HEK293 (cell line): ENCODE results near the gene SART3.

ENCODE experiments used
- CTCF ChIA-PET: fragments of 350-600 bp; formaldehyde crosslinking; extraction: SDS; loops from one replicate; lab custom pipeline; 2021; ENCODE audit warnings: antibody characterized with exemption; lab: Yijun Ruan, JAX
- POLR2A ChIA-PET: fragments of 300-600 bp; formaldehyde crosslinking; extraction: SDS; loops from one replicate; lab custom pipeline; 2020; ENCODE audit warnings: antibody characterized with exemption, inconsistent platforms; lab: Yijun Ruan, JAX
- H3K27ac ChIP-seq: fragments of 200-500 bp; sonication (Bioruptor generic); 2 replicates; pipeline ENCODE4 v1.5.1; 2014; ENCODE audit warnings: low read depth, low read length, control low read depth, inconsistent platforms; ENCODE audit errors: extremely low read depth
- H3K36me3 ChIP-seq, 2 experiments: fragments of 200-500 bp in 1 of 2; sonication (Bioruptor generic) in 1 of 2; 1 replicate in 1 of 2; 2 replicates in 1 of 2; pipeline ENCODE4 v1.5.1; 2014 to 2017; ENCODE audit warnings: inconsistent platforms in 2 of 2, low read length in 2 of 2; ENCODE audit not compliant: control insufficient read depth in 2 of 2, insufficient read depth in 1 of 2
- H3K4me1 ChIP-seq: fragments of 200-500 bp; sonication (Bioruptor generic); 2 replicates; pipeline ENCODE4 v1.5.1; 2014; ENCODE audit warnings: mild to moderate bottlenecking, low read length, inconsistent platforms; ENCODE audit not compliant: control insufficient read depth, insufficient read depth
- H3K4me3 ChIP-seq: 2 replicates; pipeline ENCODE4 v1.5.1; 2011; ENCODE audit warnings: low read depth, mild to moderate bottlenecking, control low read depth, low read length, moderate library complexity
- H3K9me3 ChIP-seq: fragments of 200-500 bp; sonication (Bioruptor generic); 2 replicates; pipeline ENCODE4 v1.5.1; 2014; ENCODE audit warnings: low read depth, low read length, inconsistent platforms; ENCODE audit not compliant: control insufficient read depth, insufficient read depth
- MZF1 ChIP-seq: fragments of 450-650 bp; formaldehyde crosslinking; IDR thresholded peaks from 2 replicates; pipeline ENCODE4 v1.5.1; 2017; ENCODE audit warnings: missing biosample characterization, missing genetic modification characterization, borderline replicate concordance
- PRDM2 ChIP-seq: fragments of 450-650 bp; formaldehyde crosslinking; IDR thresholded peaks from 2 replicates; pipeline ENCODE4 v1.5.1; 2016; ENCODE audit warnings: missing biosample characterization, missing genetic modification characterization, borderline replicate concordance
- RBAK ChIP-seq: fragments of 450-650 bp; formaldehyde crosslinking; IDR thresholded peaks from 2 replicates; pipeline ENCODE4 v1.5.1; 2016; ENCODE audit warnings: missing biosample characterization, missing genetic modification characterization
- REST ChIP-seq: fragments of 450-650 bp; formaldehyde crosslinking; IDR thresholded peaks from 2 replicates; pipeline ENCODE4 v1.5.1; 2016; ENCODE audit warnings: missing biosample characterization, missing genetic modification characterization
- ZBTB7A ChIP-seq: fragments of 450-650 bp; formaldehyde crosslinking; IDR thresholded peaks from 2 replicates; pipeline ENCODE4 v1.5.1; 2016; ENCODE audit warnings: low read depth, missing biosample characterization, missing genetic modification characterization
- ZEB2 ChIP-seq: fragments of 450-650 bp; formaldehyde crosslinking; IDR thresholded peaks from 2 replicates; pipeline ENCODE4 v1.5.1; 2016; ENCODE audit warnings: missing biosample characterization, missing genetic modification characterization
- ZFP3 ChIP-seq: fragments of 450-650 bp; formaldehyde crosslinking; IDR thresholded peaks from 2 replicates; pipeline ENCODE4 v1.5.1; 2016; ENCODE audit warnings: low read depth, missing biosample characterization, missing genetic modification characterization
- ZNF157 ChIP-seq: fragments of 450-650 bp; formaldehyde crosslinking; IDR thresholded peaks from 2 replicates; pipeline ENCODE4 v1.5.1; 2016; ENCODE audit warnings: missing biosample characterization, missing genetic modification characterization
- ZNF18 ChIP-seq: fragments of 450-650 bp; formaldehyde crosslinking; IDR thresholded peaks from 2 replicates; pipeline ENCODE4 v1.5.1; 2016; ENCODE audit warnings: missing biosample characterization, missing genetic modification characterization
- ZNF214 ChIP-seq: fragments of 450-650 bp; formaldehyde crosslinking; IDR thresholded peaks from 2 replicates; pipeline ENCODE4 v1.5.1; 2017; ENCODE audit warnings: missing biosample characterization, mild to moderate bottlenecking, missing genetic modification characterization, borderline replicate concordance
- ZNF23 ChIP-seq: fragments of 450-650 bp; formaldehyde crosslinking; IDR thresholded peaks from 2 replicates; pipeline ENCODE4 v1.5.1; 2016; ENCODE audit warnings: missing biosample characterization, missing genetic modification characterization, borderline replicate concordance
- ZNF24 ChIP-seq: fragments of 450-650 bp; formaldehyde crosslinking; IDR thresholded peaks from 2 replicates; pipeline ENCODE4 v1.5.1; 2016; ENCODE audit warnings: missing biosample characterization, missing genetic modification characterization
- ZNF311 ChIP-seq: fragments of 450-650 bp; formaldehyde crosslinking; IDR thresholded peaks from 2 replicates; pipeline ENCODE4 v1.5.1; 2017; ENCODE audit warnings: missing biosample characterization, missing genetic modification characterization, borderline replicate concordance
- ZNF341 ChIP-seq: fragments of 450-650 bp; formaldehyde crosslinking; IDR thresholded peaks from 2 replicates; pipeline ENCODE4; 2016; ENCODE audit warnings: low read depth, missing biosample characterization, missing genetic modification characterization
- ZNF391 ChIP-seq: fragments of 450-650 bp; formaldehyde crosslinking; IDR thresholded peaks from 2 replicates; pipeline ENCODE4 v1.5.1; 2016; ENCODE audit warnings: low read depth, missing biosample characterization, missing genetic modification characterization, borderline replicate concordance
- ZNF513 ChIP-seq: fragments of 450-650 bp; IDR thresholded peaks from 2 replicates; pipeline ENCODE4 v1.5.1; 2018; ENCODE audit warnings: missing biosample characterization, missing genetic modification characterization
- TF ChIP-seq, protein P1 (sequence below): fragments of 450-650 bp; formaldehyde crosslinking; IDR thresholded peaks from 2 replicates; pipeline ENCODE4 v1.5.1; 2016; ENCODE audit warnings: missing biosample characterization, missing genetic modification characterization

SART3 gene

DNA sequence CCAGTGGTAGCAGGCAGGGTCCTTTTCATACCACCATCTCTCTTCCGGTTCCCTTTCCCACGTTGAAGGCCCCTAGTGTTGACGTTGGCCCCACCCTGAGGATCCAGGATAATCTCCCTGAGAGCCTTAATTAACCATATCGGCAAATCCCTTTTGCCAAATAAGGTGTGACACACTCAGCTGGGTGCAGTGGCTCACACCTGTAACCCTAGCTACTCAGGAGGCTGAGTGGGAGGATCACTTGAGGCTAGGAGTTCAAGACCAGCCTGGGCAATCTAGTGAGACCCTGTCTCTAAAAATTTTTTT, 39.7 kb upstream of the SART3 start (continued):
- no peak for TF ChIP-seq PRDM2 (tag by site-specific recombination)
- TF ChIP-seq, protein P1, sequence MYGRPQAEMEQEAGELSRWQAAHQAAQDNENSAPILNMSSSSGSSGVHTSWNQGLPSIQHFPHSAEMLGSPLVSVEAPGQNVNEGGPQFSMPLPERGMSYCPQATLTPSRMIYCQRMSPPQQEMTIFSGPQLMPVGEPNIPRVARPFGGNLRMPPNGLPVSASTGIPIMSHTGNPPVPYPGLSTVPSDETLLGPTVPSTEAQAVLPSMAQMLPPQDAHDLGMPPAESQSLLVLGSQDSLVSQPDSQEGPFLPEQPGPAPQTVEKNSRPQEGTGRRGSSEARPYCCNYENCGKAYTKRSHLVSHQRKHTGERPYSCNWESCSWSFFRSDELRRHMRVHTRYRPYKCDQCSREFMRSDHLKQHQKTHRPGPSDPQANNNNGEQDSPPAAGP (tag by site-specific recombination), result peak; percentile 59; the same call in 1 of the 2 replicates
- no peak for TF ChIP-seq ZNF311
- no peak for TF ChIP-seq ZNF23 (tag by site-specific recombination)
- peak; percentile 44; the same call in 1 of the 2 replicates for TF ChIP-seq ZNF18 (tag by site-specific recombination)
- no peak for TF ChIP-seq RBAK (tag by site-specific recombination)
- no peak for TF ChIP-seq ZNF214 (tag by site-specific recombination)
- TF ChIP-seq MZF1 (tag by site-specific recombination), result no peak
- TF ChIP-seq ZNF157 (tag by site-specific recombination), result no peak

DNA sequence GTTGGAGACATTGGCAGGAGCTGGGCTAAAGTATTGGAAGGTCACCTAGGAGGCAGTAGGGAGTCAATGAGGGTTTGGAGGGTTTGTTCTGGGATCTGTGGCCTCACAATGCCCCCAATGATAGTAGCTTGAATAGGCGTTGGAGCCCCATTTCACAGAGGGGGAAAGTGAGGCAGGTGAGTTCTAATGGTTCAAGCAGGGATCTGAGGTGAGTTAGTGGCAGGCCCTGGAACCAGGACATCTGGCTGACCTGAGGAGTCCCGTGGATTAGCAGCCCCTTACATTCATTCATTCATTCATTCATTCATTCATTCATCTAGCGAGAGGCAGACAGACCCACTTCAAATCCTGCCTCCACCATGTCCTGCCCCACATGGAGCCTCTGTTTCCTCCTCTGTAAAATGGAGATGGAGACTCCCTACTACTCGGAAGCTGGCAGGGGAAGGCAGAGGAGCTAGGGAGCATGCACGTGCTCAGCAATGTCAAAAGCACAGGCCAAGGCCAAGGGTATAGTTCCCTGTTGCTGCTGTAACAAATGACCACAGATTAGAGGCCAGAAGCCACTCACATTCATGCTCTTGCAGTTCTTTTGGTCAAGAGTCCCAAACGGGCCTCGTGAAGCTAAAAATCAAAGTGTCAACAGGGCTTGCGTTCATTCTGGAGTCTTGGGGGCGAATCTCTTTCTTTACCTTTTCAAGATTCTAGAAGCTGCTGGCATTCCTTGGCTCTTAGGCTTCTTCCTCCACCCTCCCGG, 39.2 kb upstream of the SART3 start:
- H3K4me1 ChIP-seq, result no peaks in the 10 kb centered on the region
- no peak overlapping the region for H3K4me3 ChIP-seq
- TF ChIP-seq ZNF24 (tag by site-specific recombination), result peak; percentile 75; the same call in 1 of the 2 replicates
- no peak for TF ChIP-seq ZNF341 (tag by site-specific recombination)
- no peaks in the 10 kb centered on the region for H3K9me3 ChIP-seq
- CTCF ChIA-PET, result interaction anchor here (0.5 to 2.8 kb wide), 3 partner anchors 16 to 138 kb away, joined by 3 to 11 read pairs (median 4); no protein-coding TSS in a partner anchor
- H3K36me3 ChIP-seq, result no peaks in the 10 kb centered on the region
- POLR2A ChIA-PET, result no interaction called here
- H3K27ac ChIP-seq, result no peak overlapping the region

GRCh38 chr12:108599541-108599940, 38.6 kb upstream of the SART3 start:
- POLR2A ChIA-PET, result no interaction called here
- TF ChIP-seq ZNF391 (tag by site-specific recombination), result no peak
- TF ChIP-seq ZFP3, result no peak
- no peak for TF ChIP-seq ZEB2 (tag by site-specific recombination)
- TF ChIP-seq ZBTB7A (tag by site-specific recombination), result no peak
- no peak for TF ChIP-seq ZNF513 (tag by site-specific recombination)
- no peak for TF ChIP-seq REST
- no peaks in the 10 kb centered on the region for H3K4me1 ChIP-seq
- H3K36me3 ChIP-seq, result no peaks in the 10 kb centered on the region
- H3K9me3 ChIP-seq, result no peaks in the 10 kb centered on the region
- H3K4me3 ChIP-seq, result no peak overlapping the region
- CTCF ChIA-PET, result interaction anchor here (0.5 to 2.8 kb wide), 3 partner anchors 15 to 137 kb away, joined by 3 to 11 read pairs (median 4); no protein-coding TSS in a partner anchor
- no peak overlapping the region for H3K27ac ChIP-seq
